HG03558 (cell line): ENCODE results near the gene BTBD16.

Source experiments
- ATAC-seq: cut with Tn5 transposase; IDR thresholded peaks from one replicate; pipeline ENCODE4 v1.9.1; 2021; ENCODE audit warnings: moderate number of reproducible peaks; ENCODE audit not compliant: unreplicated experiment; ENCODE audit errors: extremely low read depth

The BTBD16 gene

GRCh38 chr10:122361046-122361445 lies 90.0 kb downstream of the BTBD16 start:
- no peak for ATAC-seq

DNA sequence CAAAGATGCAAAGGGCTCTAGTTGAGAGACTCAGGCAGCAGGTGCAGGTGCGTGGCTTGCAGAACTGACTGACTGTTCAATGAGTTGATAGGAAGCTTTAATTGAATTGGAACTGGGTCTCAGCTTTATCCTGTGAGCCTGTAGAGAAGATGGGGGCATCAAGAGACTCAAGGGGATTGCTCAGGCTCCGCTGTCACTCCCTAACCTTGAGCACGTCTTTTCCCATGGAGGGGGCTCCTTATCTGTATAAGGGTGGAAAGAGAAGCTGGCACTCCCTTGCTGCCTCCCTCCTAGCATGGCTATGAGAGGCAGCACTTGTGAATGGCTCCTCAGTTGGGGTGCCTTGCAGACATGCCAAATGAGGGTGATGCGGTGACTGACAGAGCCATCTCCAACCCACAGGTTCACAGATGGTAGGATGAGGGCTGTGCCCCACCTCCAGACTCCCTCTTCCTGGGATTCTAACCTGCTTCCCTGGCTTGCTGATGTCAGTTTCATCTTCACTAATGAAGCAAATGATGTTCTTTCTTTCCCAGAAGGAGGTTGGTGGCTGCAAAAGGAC lies 91.0 kb downstream of the BTBD16 start:
- no peak for ATAC-seq

DNA sequence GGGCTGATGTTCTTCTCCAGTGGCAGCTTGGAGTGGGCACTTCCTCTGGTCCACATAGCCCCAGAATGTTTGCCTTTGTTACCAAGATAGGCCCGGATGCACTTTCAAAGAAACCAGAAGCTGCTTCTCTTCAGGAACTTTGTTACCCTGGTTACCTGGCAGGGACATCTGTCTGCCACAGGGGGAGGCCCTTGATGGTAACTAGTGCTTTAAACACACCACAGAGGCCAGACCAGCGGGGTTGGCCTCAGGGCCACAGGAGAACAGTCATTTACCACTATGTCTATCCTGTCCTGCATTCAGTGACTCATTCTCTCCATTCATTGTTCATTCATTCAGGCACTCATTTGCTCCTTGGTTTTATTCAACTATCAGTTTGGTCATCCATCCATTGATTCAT lies 91.5 kb downstream of the BTBD16 start:
- no peak for ATAC-seq

DNA sequence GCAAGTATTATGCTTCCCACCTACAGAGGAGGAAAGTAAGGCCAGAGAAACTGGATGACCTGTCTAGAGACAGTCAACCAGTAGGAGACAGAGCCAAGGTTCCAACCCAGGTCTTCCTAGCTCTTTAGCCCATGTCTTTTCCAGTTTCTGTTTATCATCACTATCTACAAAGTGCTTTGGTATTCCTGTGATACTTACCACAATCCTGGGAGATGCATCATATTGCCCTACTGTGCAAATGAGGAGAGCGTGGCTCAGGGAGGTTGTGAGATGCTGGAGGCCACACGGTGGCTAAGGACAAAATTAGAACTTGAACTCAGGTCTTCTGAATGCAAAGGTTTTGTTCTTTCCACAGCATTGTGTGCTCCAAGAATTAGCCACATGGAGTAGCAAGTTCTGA lies 92.2 kb downstream of the BTBD16 start:
- no peak for ATAC-seq

- no peak for ATAC-seq
These were observed 92.8 kb downstream of the BTBD16 start for GRCh38 chr10:122363722-122364463.

GRCh38 chr10:122368502-122369254 lies 97.6 kb downstream of the BTBD16 start:
- no peak for ATAC-seq

DNA sequence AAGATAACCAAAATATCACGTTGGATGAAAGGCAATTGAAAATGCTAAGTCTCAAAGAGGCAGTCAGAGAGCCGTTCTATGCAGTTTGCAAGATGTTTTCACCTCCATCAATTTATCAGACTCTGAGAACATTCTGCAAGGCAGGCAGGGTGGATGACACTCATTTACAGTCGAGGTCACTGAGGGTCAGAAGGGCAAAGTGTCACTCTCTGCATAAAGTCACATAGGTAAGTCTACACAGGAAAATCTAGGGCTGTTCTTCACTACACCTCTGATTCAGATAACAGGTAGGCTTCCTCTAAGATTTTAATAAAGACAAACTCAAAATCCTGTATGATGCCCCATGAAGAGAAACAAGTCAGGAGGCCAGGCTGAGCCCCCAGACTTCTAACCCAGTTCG lies 102.0 kb downstream of the BTBD16 start:
- ATAC-seq: no peak

- no peak for ATAC-seq
These were observed 102.6 kb downstream of the BTBD16 start for GRCh38 chr10:122373721-122374120.

DNA sequence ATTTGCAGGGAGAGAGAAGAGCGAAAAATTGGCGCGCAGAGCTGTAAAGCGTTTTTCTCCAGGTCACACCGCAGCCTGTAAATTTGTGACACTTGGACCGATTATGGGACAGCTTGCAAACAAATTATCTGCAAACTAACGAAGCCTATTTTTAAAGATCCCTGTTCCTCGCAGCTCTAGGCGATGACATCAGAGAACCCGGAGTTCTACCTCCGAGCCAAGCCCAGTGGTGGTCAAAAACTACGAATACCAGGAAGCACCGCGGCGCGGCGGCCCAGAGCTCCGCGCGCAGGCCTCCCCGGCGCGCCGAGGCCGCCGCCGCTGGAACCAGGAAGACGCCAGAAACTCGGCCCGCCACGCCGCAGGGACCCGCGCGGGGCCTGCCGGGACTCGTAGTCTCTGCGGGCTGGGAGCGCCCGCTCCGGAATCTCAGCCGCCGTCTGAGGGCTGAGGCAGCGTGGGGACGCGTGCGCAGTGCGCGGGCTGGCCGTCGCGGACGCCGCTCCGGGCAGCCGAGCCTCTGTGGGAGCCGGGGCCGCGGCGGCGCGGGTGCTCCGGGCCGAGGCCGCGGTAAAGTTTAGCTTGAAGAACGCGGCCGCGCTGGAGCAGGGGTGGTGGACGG lies 103.3 kb downstream of the BTBD16 start, which contains the start of gene PLEKHA1:
Gene PLEKHA1 (plus strand): TSS at position 472 of the 622 bp plus-strand sequence. CDS start 18,493 bp downstream, outside the sequence.
- peak; percentile 48 for ATAC-seq

GRCh38 chr10:122374859-122375678 lies 104.0 kb downstream of the BTBD16 start:
- ATAC-seq: peak; percentile 41

- no peak for ATAC-seq
These were observed 104.6 kb downstream of the BTBD16 start for GRCh38 chr10:122375679-122376160.

- ATAC-seq: no peak
These were observed 105.4 kb downstream of the BTBD16 start for GRCh38 chr10:122376364-122376961.

GRCh38 chr10:122379041-122379440 lies 107.9 kb downstream of the BTBD16 start:
- no peak for ATAC-seq

GRCh38 chr10:122379537-122379936 lies 108.4 kb downstream of the BTBD16 start:
- ATAC-seq: no peak

- ATAC-seq: no peak
These were observed 109.6 kb downstream of the BTBD16 start for GRCh38 chr10:122380703-122381102.

DNA sequence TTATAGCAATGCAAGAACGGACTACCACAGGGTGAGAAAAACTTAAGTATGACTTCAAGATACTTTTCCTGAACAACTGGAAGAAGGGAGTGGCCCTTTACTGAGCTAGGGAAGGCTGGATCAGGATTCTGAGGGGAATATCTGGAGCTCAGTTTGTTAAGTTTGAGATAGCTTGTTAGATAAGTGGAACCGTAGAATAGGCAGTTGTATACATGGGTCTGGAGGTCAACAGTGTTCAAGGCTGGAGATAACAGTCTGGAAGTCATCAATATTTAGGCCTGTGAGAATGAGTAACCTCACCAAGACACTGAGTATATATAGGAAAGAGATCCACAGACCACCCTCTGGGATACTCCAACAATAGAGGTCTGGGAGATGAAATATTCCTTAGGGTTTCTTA lies 110.6 kb downstream of the BTBD16 start:
- ATAC-seq: no peak

- no peak for ATAC-seq
These were observed 115.4 kb downstream of the BTBD16 start for GRCh38 chr10:122386514-122386913.

- no peak for ATAC-seq
These were observed 116.5 kb downstream of the BTBD16 start for GRCh38 chr10:122387572-122387971.
